Activated CD4-positive, CD25-positive, alpha-beta regulatory T cell treated with anti-CD3 and anti-CD28 coated beads, Interleukin-2, amount 50 U/mL, for 16 hours (primary cell): ENCODE data around the gene TRAPPC14.
A peak's percentile ranks its signal among the peaks of the same experiment; 100 is the strongest.

ENCODE experiments used
- DNase-seq: peaks from one replicate; pipeline ENCODE4 v3.0.0-alpha.2; 2020; ENCODE audit warnings: low read depth, low spot score

Gene TRAPPC14

GRCh38 chr7:100126239-100126930 lies 32.1 kb downstream of the TRAPPC14 start:
- DNase-seq, result no peak

GRCh38 chr7:100124301-100125230 lies 34.0 kb downstream of the TRAPPC14 start:
- no peak for DNase-seq

- no peak for DNase-seq
Observed at GRCh38 chr7:100122568-100122967, 36.0 kb downstream of the TRAPPC14 start.

- DNase-seq, result no peak
Observed at GRCh38 chr7:100122067-100122466, 36.5 kb downstream of the TRAPPC14 start.

- DNase-seq, result no peak
Observed at GRCh38 chr7:100120733-100121036, 37.8 kb downstream of the TRAPPC14 start.

GRCh38 chr7:100119970-100120732 lies 38.4 kb downstream of the TRAPPC14 start:
- DNase-seq, result peak; percentile 45

- peak; percentile 90 for DNase-seq
Observed at GRCh38 chr7:100119072-100119969, 39.2 kb downstream of the TRAPPC14 start, which contains the start of the genes CNPY4 and TAF6. Gene CNPY4 (plus strand): TSS chr7:100119634. CDS start chr7:100119745, 111 bp downstream. Gene TAF6 (minus strand): TSS chr7:100119358. CDS start chr7:100114209, 5,149 bp downstream.

GRCh38 chr7:100118388-100119071 lies 40.0 kb downstream of the TRAPPC14 start:
- DNase-seq, result no peak

GRCh38 chr7:100115026-100115425 lies 43.5 kb downstream of the TRAPPC14 start:
- DNase-seq, result no peak

- DNase-seq, result no peak
Observed at GRCh38 chr7:100111914-100112313, 46.6 kb downstream of the TRAPPC14 start.

GRCh38 chr7:100111156-100111555 lies 47.4 kb downstream of the TRAPPC14 start:
- DNase-seq, result no peak

- DNase-seq, result no peak
Observed at GRCh38 chr7:100109521-100110163, 48.9 kb downstream of the TRAPPC14 start.

- no peak for DNase-seq
Observed at GRCh38 chr7:100107890-100108289, 50.6 kb downstream of the TRAPPC14 start.

- no peak for DNase-seq
Observed at GRCh38 chr7:100107125-100107737, 51.3 kb downstream of the TRAPPC14 start.

GRCh38 chr7:100106633-100107032 lies 51.9 kb downstream of the TRAPPC14 start:
- DNase-seq, result no peak

GRCh38 chr7:100105534-100105933 lies 53.0 kb downstream of the TRAPPC14 start:
- DNase-seq, result no peak
